OCI-LY7 (cell line): ENCODE measurements around the gene WNT7A. TPM values are rescaled to one million over a fixed set of nuclear protein-coding genes. Genes with fewer than 3 reads are reported as not detected.

Experiments used
- BruUV-seq: library from RNA; stranded (reverse); fragments of 400-500 nt; replicated peaks from 2 replicates; lab custom pipeline; 2021; lab: Mats Ljungman, UMichigan
- CTCF ChIA-PET: fragments of 300-600 bp; sonication (Branson Sonifier 250); formaldehyde crosslinking; loops from one replicate; lab custom pipeline; 2022; ENCODE audit warnings: antibody characterized with exemption; ENCODE audit not compliant: unreplicated experiment; lab: Charles Lee
- POLR2A ChIA-PET: fragments of 300-600 bp; sonication (Branson Sonifier 250); formaldehyde crosslinking; loops from one replicate; lab custom pipeline; 2022; ENCODE audit warnings: antibody characterized with exemption; lab: Charles Lee
- DNase-seq: peaks from one replicate; pipeline ENCODE4 v3.0.0-alpha.2; 2015; ENCODE audit warnings: low spot score
- H2AFZ ChIP-seq: fragments of 200-600 bp; sonication (generic), shearing (Covaris generic); 2 replicates; pipeline ENCODE4 v1.6.1; 2014; ENCODE audit warnings: mild to moderate bottlenecking, antibody characterized with exemption, low read length, moderate library complexity
- H3K27ac ChIP-seq: fragments of 200-600 bp; sonication (generic); 2 replicates; pipeline ENCODE4 v1.5.1; 2014; ENCODE audit warnings: mixed run types, low read depth, mild to moderate bottlenecking, moderate library complexity, low read length, inconsistent platforms; ENCODE audit not compliant: poor library complexity, severe bottlenecking
- H3K36me3 ChIP-seq: fragments of 200-600 bp; sonication (generic); 2 replicates; pipeline ENCODE4 v1.6.1; 2014; ENCODE audit warnings: mild to moderate bottlenecking, antibody characterized with exemption, low read length, moderate library complexity, mixed read lengths; ENCODE audit not compliant: insufficient read depth
- H3K4me1 ChIP-seq: fragments of 200-600 bp; sonication (generic); 2 replicates; pipeline ENCODE4 v1.5.1; 2014; ENCODE audit warnings: mild to moderate bottlenecking, low read length; ENCODE audit not compliant: insufficient read depth, poor library complexity, severe bottlenecking
- H3K4me2 ChIP-seq: fragments of 200-600 bp; sonication (generic); 2 replicates; pipeline ENCODE4 v1.6.1; 2014; ENCODE audit warnings: mild to moderate bottlenecking, low read length
- H3K4me3 ChIP-seq: fragments of 200-600 bp; sonication (generic); 2 replicates; pipeline ENCODE4 v1.5.1; 2014; ENCODE audit warnings: mild to moderate bottlenecking, low read depth, low read length; ENCODE audit not compliant: poor library complexity, severe bottlenecking
- H3K79me2 ChIP-seq: fragments of 200-600 bp; sonication (generic); 2 replicates; pipeline ENCODE4 v1.6.1; 2016; ENCODE audit warnings: low read depth, mild to moderate bottlenecking, low read length, moderate library complexity, mixed read lengths; ENCODE audit not compliant: insufficient read depth
- H3K9me2 ChIP-seq: fragments of 200-600 bp; sonication (generic); 2 replicates; pipeline ENCODE4 v1.6.1; 2016; ENCODE audit warnings: mild to moderate bottlenecking, low read length, mixed read lengths; ENCODE audit not compliant: insufficient read depth
- H3K9me3 ChIP-seq: fragments of 200-600 bp; sonication (generic); 2 replicates; pipeline ENCODE4 v1.6.1; 2014; ENCODE audit warnings: mild to moderate bottlenecking, mixed run types, low read length, mixed read lengths
- H4K20me1 ChIP-seq: fragments of 200-600 bp; sonication (generic); 2 replicates; pipeline ENCODE4 v1.6.1; 2014; ENCODE audit warnings: mild to moderate bottlenecking, antibody characterized with exemption, low read length, moderate library complexity, mixed read lengths; ENCODE audit not compliant: insufficient read depth
- CTCF ChIP-seq: fragments of 200-600 bp; sonication (generic); conservative IDR thresholded peaks from 2 replicates; pipeline ENCODE4 v1.5.1; 2014; ENCODE audit warnings: mild to moderate bottlenecking, antibody characterized with exemption, low read length, moderate library complexity, mixed read lengths
- EZH2phosphoT487 ChIP-seq: fragments of 200-600 bp; sonication (generic); IDR thresholded peaks from 2 replicates; pipeline ENCODE4 v1.6.1; 2018; ENCODE audit warnings: low read depth, borderline replicate concordance, mild to moderate bottlenecking, mixed run types, antibody characterized with exemption, low read length, moderate library complexity, mixed read lengths
- intact Hi-C: fragments of 100-400 bp; cut with micrococcal nuclease; formaldehyde crosslinking; loops from one replicate; pipeline ENCODE4 v1.10.0; 2022; ENCODE audit not compliant: unreplicated experiment
- total RNA-seq, 2 experiments: library from RNA; depleted of rRNA in 1 of 2; stranded (reverse); fragments of >200 nt in 1 of 2; shearing (Covaris generic) in 1 of 2; gene quantifications; 2 replicates each; pipeline ENCODE4 v1.2.3, GENCODE V29; 2014 to 2022

The WNT7A gene
- total RNA-seq, 2 experiments from 2014 or later: not detected

DNA sequence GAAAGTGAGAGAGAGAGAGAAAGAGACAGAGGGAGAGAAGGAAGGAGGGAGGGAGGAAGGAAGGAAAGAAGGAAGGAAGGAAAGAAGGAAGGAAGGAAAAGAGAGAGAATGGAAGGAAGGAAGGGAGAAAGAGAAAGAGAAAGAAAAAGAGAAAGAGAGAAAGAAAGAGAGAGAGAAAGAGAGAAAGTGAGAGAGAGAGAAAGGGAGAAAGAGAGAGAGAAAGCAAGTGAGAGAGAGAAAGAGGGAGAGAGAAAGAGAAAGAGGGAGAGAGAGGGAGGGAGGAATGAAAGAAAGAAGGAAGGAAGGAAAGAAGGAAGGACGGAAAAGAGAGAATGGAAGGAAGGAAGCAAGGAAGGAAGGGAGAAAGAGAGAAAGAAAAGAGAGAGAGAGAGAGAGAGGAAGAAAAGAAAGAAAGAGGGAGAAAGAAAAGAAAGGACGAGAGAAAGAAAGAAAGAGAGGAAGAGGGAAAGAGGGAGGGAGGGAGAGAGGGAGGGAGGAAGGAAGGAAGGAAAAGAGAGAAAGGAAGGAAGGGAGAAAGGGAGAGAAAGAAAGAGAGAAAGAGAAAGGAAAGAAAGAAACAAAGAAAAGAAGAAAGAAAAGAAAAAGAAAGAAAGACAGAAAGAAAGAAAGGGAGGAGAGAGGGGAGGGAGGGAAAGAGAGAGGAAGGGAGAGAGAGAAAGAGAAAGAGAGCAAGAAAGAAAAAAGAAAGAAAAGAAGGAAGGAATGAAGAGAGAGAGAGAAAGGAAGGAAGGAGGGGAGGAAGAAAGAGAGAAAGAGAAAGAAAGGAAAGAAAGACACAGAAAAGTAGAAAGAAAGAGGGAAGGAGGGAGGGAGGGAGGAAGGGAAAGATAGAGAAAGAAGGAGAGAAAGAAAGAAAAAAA is 10.8 kb downstream of the WNT7A start:
- Histone ChIP-seq H3K4me1 (no peaks in the 10 kb centered on the region), H3K27ac (no peak overlapping the region), H3K36me3 (no peaks in the 10 kb centered on the region), H3K9me2 (no peaks in the 10 kb centered on the region), H4K20me1 (no peaks in the 10 kb centered on the region), H3K9me3 (no peaks in the 10 kb centered on the region), H3K4me2 (no peak overlapping the region), H3K4me3 (no peak overlapping the region), H3K79me2 (no peaks in the 10 kb centered on the region), H2AFZ (no peak overlapping the region)
- no peak for DNase-seq
- TF ChIP-seq EZH2phosphoT487 (no peak), CTCF (no peak)
- BruUV-seq: no TSS peak
- ChIA-PET POLR2A (no interaction called here), CTCF (no interaction called here)
- intact Hi-C loops: no loop called here

- Histone ChIP-seq H3K9me2 (no peaks in the 10 kb centered on the region), H3K4me3 (no peak overlapping the region), H3K9me3 (no peaks in the 10 kb centered on the region), H3K4me1 (no peaks in the 10 kb centered on the region), H4K20me1 (no peaks in the 10 kb centered on the region), H3K36me3 (no peaks in the 10 kb centered on the region), H3K27ac (no peak overlapping the region), H2AFZ (no peak overlapping the region), H3K4me2 (no peak overlapping the region), H3K79me2 (no peaks in the 10 kb centered on the region)
- TF ChIP-seq EZH2phosphoT487 (no peak), CTCF (no peak)
- no TSS peak for BruUV-seq
- DNase-seq: no peak
- ChIA-PET POLR2A (interaction anchor here (0.6 kb wide), 1 partner anchor 198 kb away, joined by 3 read pairs; no protein-coding TSS in a partner anchor), CTCF (no interaction called here)
- intact Hi-C loops: no loop called here
Measured at GRCh38 chr3:13867732-13868131, 12.1 kb downstream of the WNT7A start.
